HG02840 (cell line): ENCODE results near the gene IVNS1ABP.

Experiments used
- ATAC-seq: cut with Tn5 transposase; IDR thresholded peaks from one replicate; pipeline ENCODE4 v1.9.1; 2021; ENCODE audit warnings: mild to moderate bottlenecking, moderate library complexity, moderate number of reproducible peaks; ENCODE audit not compliant: unreplicated experiment, low FRiP score

IVNS1ABP gene

GRCh38 chr1:185297982-185298381 is 19.1 kb downstream of the IVNS1ABP start:
- ATAC-seq: no peak

- ATAC-seq: no peak
Observed at GRCh38 chr1:185295091-185295490, 22.0 kb downstream of the IVNS1ABP start.

GRCh38 chr1:185293967-185294542 is 23.0 kb downstream of the IVNS1ABP start:
- no peak for ATAC-seq

- no peak for ATAC-seq
Observed at GRCh38 chr1:185292237-185292636, 24.8 kb downstream of the IVNS1ABP start.

DNA sequence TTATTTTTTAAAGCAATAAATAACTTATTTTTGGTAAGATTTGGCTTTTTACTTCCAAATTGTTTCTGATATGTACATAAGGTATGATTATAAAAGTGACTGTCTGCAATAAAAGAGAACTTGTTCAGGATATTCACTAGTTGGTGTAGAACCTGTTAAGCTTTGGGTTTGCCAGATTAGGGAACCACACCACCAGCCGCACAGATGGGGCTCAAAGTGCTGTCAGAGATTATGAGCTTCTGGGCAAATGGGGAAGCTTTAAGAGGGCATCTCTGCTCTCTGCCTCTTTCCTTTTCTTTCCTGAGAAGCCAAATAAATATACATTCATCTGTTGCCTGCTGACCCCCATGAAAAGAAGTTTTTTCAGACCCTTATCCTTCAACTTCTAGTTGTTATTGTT is 25.4 kb downstream of the IVNS1ABP start:
- no peak for ATAC-seq

GRCh38 chr1:185291159-185291558 is 25.9 kb downstream of the IVNS1ABP start:
- no peak for ATAC-seq

DNA sequence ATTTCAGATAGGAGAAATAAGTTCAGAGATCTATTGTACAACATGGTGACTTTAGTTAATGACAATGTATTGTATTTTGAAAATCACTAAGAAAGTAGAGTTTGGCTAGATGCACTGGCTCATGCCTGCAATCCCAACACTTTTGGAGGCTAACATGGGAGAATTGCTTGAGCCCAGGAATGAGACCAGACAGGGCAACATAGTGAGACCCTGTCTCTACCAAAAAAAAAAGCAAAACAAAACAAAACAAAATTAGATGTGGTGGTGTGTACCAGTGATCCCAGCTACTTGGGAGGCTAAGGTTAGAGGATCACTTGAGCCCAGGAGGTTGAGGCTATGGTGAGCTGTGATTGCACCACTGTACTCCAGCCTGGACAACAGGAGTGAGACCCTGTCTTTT is 27.2 kb downstream of the IVNS1ABP start:
- ATAC-seq: no peak

DNA sequence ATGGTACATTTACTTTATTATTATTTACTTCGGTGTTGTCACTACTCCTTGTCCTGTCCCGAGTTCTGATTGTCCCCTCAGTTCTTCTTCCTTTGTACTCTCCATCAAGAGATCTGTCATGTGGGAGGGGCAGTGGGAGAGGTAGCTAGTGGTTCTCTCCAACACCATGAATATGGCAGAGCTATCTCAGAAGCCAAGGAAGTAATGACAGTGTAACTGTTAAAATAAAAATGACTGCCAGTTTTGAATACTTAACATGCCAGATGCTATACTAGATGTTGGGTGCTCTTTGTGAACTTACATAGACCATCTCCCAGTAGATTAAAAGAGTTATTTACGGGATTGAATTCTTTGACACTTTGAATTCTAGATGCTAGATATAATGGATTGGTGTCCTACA is 28.6 kb downstream of the IVNS1ABP start:
- no peak for ATAC-seq

GRCh38 chr1:185287451-185287850 is 29.6 kb downstream of the IVNS1ABP start:
- no peak for ATAC-seq

- ATAC-seq: no peak
Observed at GRCh38 chr1:185284533-185285276, 32.3 kb downstream of the IVNS1ABP start.

GRCh38 chr1:185284116-185284515 is 32.9 kb downstream of the IVNS1ABP start:
- ATAC-seq: no peak

- peak; percentile 68 for ATAC-seq
Observed at GRCh38 chr1:185281245-185281644, 35.8 kb downstream of the IVNS1ABP start.

DNA sequence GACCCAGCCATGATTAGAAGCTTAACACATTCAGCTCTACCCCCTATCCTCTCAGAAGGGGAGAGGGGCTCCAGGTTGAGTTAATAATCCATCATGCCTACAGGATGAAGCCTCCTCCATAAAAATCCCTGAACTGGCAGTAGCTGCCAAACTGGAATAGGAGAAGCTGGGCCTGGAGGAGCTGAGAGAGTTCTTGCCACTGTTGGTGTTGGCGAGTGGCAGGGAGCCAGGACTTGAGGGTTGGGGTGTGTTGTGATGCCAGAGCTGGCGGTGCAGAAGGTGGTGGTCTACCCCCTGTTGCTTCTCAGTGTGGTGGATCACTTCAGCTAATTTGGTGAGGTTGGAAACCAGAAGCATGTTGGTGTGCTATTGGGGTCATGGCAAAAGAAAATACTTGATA is 36.5 kb downstream of the IVNS1ABP start:
- ATAC-seq: no peak

GRCh38 chr1:185279571-185279970 is 37.5 kb downstream of the IVNS1ABP start:
- ATAC-seq: no peak

GRCh38 chr1:185271921-185272320 is 45.1 kb downstream of the IVNS1ABP start:
- no peak for ATAC-seq

GRCh38 chr1:185268352-185268751 is 48.7 kb downstream of the IVNS1ABP start:
- no peak for ATAC-seq

DNA sequence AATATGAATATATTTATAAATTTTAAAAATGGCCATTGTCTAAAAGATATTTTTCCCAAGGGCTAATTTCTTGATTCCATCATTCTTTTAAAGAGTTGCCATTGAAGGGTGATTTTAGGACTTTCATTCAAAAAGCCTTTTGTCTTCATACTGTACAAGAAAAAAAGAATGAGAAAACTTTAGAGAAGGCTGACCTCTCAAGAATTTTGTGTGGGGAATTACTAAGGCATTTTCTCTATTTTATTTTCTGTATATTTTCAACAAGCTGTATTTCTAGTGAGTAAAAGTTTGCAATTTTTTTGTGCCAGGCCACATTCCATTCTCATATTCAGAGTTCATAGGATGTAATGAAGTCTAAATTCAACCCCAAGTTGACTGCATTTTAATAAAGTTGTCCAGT is 49.3 kb downstream of the IVNS1ABP start:
- no peak for ATAC-seq

DNA sequence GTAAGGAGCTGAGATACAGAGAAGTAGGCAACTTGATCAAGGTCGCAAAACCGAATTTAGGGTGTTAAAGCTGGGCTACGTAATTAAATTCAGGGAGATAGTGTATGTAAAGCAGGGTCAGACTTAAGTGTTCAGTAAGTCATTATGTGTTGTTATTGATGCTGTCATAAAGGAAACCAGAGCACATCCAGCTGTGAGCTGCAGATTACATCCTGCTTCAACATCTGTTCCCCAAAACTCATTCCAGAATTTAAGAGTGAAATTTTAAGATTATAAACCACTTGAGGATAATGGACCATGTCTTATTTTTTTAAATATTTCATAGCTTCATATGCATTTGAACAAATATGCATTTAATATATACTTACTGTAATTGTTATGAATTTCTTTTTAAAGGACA is 49.7 kb downstream of the IVNS1ABP start:
- ATAC-seq: no peak

GRCh38 chr1:185265314-185265713 is 51.7 kb downstream of the IVNS1ABP start:
- no peak for ATAC-seq

GRCh38 chr1:185263780-185264179 is 53.3 kb downstream of the IVNS1ABP start:
- no peak for ATAC-seq

DNA sequence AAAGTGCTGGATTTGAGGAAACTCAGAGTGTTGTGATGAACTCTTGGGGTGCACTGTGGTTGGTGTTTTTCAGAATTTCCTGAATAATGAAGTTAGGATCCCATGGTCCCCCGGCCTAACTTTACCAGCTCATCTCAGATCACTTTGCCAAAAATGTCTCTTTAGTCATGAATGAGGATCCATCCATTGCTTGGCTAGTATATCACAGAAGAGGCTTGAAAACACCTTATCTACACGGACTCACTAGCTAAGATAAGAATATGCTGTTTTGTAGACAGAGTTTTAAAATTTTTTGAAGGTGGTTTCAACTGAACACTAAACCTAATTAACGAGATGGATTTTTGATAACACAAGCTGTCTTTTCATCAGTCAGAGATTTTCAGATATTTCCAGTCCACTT is 53.8 kb downstream of the IVNS1ABP start:
- ATAC-seq: no peak

- no peak for ATAC-seq
Observed at GRCh38 chr1:185262151-185262550, 54.9 kb downstream of the IVNS1ABP start.
